HG02885 (cell line): ENCODE results near the gene PTPRM.

Experiments
- ATAC-seq: cut with Tn5 transposase; IDR thresholded peaks from one replicate; pipeline ENCODE4 v1.9.1; 2021; ENCODE audit warnings: mild to moderate bottlenecking; ENCODE audit not compliant: unreplicated experiment, poor library complexity

Gene PTPRM

GRCh38 chr18:8385400-8385799 is 818.3 kb downstream of the PTPRM start:
- no peak for ATAC-seq

GRCh38 chr18:8386669-8387380 is 819.7 kb downstream of the PTPRM start:
- ATAC-seq, result no peak

GRCh38 chr18:8389391-8390340 is 822.5 kb downstream of the PTPRM start:
- peak; percentile 67 for ATAC-seq

- ATAC-seq, result no peak
These were observed 824.0 kb downstream of the PTPRM start for GRCh38 chr18:8391068-8391467.

- ATAC-seq, result no peak
These were observed 829.1 kb downstream of the PTPRM start for GRCh38 chr18:8396254-8396653.

- ATAC-seq, result no peak
These were observed 829.9 kb downstream of the PTPRM start for GRCh38 chr18:8397034-8397433.

GRCh38 chr18:8399138-8399537 is 832.0 kb downstream of the PTPRM start:
- ATAC-seq, result no peak

- no peak for ATAC-seq
These were observed 833.2 kb downstream of the PTPRM start for GRCh38 chr18:8400193-8400752.

GRCh38 chr18:8400825-8401224 is 833.7 kb downstream of the PTPRM start:
- no peak for ATAC-seq

GRCh38 chr18:8401606-8402005 is 834.5 kb downstream of the PTPRM start:
- no peak for ATAC-seq

GRCh38 chr18:8402237-8402636 is 835.1 kb downstream of the PTPRM start:
- ATAC-seq, result no peak

GRCh38 chr18:8403713-8404112 is 836.6 kb downstream of the PTPRM start:
- ATAC-seq, result no peak

GRCh38 chr18:8406186-8406867 is 839.2 kb downstream of the PTPRM start:
- no peak for ATAC-seq

GRCh38 chr18:8406868-8407250 is 839.7 kb downstream of the PTPRM start:
- no peak for ATAC-seq

GRCh38 chr18:8409151-8409550 is 842.0 kb downstream of the PTPRM start:
- no peak for ATAC-seq

GRCh38 chr18:8411492-8411891 is 844.4 kb downstream of the PTPRM start:
- ATAC-seq, result no peak

GRCh38 chr18:8412117-8412516 is 845.0 kb downstream of the PTPRM start:
- ATAC-seq, result no peak

GRCh38 chr18:8413189-8413588 is 846.1 kb downstream of the PTPRM start:
- no peak for ATAC-seq

GRCh38 chr18:8413751-8414150 is 846.6 kb downstream of the PTPRM start:
- ATAC-seq, result no peak

- no peak for ATAC-seq
These were observed 849.3 kb downstream of the PTPRM start for GRCh38 chr18:8416212-8417019.
